HG03103 (cell line): ENCODE data around the gene PRKCE.

ENCODE experiments used
- ATAC-seq: cut with Tn5 transposase; IDR thresholded peaks from one replicate; pipeline ENCODE4 v1.9.1; 2021; ENCODE audit warnings: low read depth; ENCODE audit not compliant: unreplicated experiment

PRKCE gene

GRCh38 chr2:45975752-45976517 lies 324.5 kb downstream of the PRKCE start:
- ATAC-seq: no peak

DNA sequence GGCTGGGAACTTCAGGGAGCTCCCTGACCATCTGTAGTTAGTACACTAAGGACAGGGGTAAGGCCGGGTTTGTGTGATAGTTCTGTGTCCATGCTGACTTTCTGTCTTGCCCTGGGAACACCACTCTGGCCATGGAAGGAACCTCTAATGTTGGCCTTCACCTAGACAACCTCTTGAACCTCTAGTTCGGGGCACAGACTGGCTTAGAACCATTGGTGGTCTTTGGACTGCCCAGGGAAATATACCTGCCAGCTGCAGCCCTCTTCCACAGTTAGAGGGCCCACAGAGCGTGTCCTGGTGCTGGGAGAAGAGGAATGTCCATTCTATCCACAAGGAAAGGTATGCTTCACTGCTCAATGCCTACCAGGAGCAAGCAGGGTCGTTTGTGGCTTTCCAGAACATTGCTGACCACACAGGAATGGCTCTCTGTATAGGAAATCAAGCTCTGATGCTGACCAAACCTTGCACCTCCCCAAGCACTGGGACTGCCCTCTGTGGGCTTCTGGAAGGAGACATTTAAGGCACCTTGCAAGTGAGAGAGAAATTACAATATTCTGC lies 326.9 kb downstream of the PRKCE start:
- no peak for ATAC-seq

DNA sequence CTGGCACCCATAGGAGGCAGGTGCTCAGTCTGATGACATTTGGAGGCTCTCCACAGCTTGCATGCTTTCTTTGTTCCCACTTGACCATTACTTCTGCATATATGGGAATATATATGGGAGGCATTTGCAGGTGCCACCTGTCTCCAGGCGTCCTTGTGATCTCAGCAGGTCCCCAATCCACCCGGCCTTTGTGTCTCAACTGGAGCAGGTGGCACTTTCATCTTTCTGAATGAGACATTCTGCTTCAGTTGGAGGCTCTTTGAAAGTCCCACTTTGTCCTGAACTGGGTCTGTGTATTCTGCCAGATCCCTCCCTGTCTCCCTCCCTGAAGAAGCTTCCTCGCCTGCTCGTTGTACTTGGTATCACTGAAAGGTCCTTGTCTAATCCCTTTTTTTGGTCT lies 327.6 kb downstream of the PRKCE start:
- no peak for ATAC-seq

GRCh38 chr2:45980161-45980865 lies 328.8 kb downstream of the PRKCE start:
- ATAC-seq: no peak

DNA sequence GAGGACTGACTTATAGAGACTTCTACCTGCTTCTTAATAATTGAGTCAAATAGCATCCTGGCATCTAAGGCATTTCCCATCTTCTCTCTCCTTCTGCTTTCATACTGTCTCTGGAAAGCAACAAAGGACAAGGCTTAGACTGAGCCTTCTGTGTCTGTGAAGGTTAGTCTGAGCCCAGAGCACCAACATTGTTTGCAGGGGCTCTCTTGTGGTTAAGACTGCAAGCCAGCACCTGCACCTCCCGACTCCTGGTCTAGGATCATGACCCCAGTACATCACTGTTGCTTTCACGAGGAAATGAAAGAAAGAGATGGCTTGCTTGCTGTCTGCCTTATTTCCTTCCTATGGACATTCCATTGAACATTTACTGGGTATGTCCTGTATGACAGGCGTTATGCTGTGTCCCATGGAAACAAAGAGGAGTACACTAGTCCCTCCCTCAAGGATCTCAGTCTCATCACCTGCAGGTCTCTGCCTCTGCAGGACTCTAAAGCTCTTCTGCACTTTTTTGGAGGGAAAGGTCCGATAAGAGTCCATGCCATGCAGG lies 330.0 kb downstream of the PRKCE start:
- no peak for ATAC-seq

GRCh38 chr2:45982096-45982495 lies 330.6 kb downstream of the PRKCE start:
- ATAC-seq: no peak

DNA sequence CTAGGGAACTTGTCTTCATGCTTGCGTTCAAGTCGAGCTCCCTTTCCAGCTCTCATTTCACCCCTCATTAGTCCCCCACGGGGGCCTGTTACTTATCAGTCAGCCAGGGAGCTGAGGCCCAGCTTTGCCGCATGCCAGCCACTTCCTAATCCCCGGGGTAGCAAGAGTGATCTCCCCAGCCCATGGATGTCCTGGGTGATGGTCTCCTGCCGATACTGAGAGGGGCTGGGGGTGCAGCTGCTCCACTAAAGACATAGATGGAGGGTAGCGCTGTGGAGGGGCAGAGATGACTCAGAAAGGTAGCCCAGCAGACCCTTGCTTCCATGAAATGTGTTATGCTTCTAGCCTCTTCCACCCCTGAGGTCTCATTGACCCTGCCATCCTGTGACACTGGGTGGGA lies 331.7 kb downstream of the PRKCE start:
- no peak for ATAC-seq

GRCh38 chr2:45984366-45984765 lies 332.9 kb downstream of the PRKCE start:
- no peak for ATAC-seq

- no peak for ATAC-seq
These were observed 333.5 kb downstream of the PRKCE start for GRCh38 chr2:45984896-45985473.

DNA sequence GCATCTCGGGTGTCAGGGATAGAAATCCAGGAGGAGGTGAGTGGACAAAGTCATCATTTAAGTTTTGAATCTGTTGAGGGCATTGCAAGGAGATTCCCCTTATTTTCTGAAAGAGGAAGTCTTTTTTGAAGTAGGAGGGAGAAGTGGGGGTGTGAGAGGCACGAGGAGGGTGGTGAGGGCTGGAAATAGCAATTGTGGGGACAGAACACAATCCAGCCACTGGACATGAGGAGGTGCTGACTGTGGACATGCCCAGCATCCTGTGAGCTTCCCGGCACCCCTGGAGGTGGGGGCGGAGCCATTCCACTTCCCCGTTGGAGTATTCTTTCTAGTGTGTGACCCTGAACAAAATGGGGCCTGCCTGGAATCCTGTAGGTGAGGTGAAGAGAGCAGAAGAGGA lies 335.0 kb downstream of the PRKCE start:
- no peak for ATAC-seq

GRCh38 chr2:45987856-45988255 lies 336.4 kb downstream of the PRKCE start:
- no peak for ATAC-seq

- ATAC-seq: no peak
These were observed 337.4 kb downstream of the PRKCE start for GRCh38 chr2:45988879-45989278.

DNA sequence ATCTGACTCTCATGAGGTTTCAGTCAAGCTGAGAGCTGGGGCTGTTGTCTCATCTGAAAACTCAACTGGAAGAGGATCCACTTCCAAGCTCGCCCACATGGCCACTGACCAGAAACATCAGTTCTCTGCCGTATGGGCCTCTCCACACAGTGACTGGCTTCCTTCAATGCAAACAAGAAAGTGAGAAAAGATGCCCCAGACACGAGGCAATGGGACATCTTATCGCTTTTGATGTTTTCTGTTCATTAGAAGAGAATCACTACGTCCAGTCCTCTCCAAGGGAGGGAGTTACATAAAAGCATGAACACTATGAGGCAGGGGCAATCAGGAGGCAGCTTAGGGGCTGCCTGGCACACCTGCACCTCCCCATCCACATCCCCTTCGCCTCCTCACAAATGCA lies 338.7 kb downstream of the PRKCE start:
- no peak for ATAC-seq

DNA sequence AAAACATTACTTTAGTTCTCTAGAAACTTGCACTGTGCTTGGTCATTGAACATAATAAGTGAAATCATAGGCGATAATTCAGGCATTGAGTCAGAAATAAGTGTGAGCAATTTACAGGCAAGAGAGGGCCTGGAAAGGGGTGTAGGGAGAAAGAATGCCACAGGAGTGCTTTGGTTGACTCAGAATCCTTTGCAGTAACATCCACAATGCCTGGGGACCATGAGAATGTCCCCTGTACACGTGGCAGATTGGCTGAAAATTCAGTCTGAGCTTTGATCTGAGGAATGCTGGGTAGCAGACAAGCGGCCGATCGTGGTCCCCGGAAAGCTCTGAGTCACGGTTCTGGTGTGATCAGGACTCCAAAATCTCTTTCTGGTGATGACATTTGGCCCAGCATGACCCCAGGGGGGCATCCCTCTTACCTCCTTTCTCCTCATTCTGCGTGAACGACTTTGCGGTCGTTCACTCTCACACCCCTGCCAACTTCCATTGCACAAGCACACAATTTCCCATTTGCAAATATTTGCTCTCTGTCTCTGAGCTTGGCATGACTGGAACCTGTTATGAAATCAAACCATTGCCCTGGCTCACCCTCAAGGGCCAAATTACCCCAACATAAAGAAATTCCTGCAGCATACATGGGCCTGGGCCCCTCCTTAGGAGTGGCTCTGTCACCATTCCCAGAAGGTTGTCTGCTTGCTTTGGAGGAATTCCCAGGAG lies 340.7 kb downstream of the PRKCE start:
- no peak for ATAC-seq

DNA sequence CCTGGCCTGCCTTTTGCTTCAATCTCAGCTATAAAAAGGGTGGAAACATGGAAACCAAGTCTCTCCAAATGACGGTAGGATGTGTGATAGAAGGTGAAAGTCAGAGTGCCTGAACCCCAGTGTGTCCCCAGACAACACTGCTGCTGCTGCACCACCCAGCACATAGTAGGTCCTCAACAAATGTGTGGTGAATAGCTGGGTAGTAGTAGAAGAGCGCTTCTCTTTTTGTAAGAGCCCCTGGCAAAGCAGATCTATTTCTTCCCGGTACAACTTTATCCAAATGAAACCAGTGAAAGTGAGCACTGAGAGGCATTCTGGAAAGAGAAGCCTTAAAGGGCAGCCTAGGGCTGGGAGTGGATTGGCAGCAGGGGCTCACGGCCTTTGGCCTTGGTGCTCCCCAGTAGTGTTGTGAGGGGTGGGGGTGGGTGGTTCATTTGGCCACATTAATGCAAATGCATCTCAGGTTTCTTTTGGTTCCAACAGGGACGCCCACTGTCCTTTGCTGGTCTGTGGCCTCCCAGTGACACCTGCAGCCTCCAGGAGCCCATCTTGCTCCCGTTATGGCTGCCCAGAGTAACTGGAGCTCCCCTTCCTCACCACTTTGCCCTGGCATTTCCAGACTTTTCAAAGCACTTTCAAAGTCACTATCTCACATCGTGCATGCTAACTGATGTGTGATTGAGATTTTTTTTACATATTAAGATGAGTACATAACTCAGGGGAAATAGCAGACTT lies 341.4 kb downstream of the PRKCE start:
- ATAC-seq: no peak

- no peak for ATAC-seq
These were observed 342.1 kb downstream of the PRKCE start for GRCh38 chr2:45993476-45993991.

- no peak for ATAC-seq
These were observed 342.6 kb downstream of the PRKCE start for GRCh38 chr2:45994060-45994459.

DNA sequence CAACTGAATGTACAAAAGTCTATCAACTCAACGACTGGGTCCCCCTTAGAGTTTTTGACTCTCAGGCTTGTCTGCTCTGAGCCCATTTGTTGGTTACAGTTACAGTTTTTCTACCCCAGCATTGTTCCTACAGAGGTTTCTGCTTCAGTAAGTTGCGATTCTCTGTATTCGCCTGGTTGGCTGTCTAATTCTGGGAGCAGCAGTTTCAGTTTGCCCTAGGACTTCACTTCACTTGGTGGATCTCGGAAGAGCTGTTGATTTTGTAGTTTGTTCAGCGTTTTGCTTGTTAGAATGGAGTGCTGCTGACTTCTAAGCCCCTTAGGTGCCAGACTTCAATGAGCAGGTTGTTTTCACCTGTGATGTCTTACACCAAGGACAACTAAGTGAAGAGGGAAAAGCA lies 349.2 kb downstream of the PRKCE start:
- ATAC-seq: no peak

DNA sequence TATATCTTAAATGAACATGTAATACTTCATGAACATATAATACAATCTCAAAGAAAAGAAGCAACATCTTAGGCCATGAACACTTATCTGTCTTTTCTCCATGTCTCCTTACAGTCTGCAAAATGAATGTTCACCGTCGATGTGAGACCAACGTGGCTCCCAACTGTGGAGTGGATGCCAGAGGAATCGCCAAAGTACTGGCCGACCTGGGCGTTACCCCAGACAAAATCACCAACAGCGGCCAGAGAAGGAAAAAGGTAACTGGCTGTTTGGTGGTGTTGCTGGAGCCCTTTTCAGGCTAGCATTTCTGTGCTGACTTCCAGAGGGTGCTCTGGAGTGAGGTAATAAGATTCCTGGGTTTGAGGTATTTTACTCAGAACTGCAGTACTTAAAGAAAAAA lies 349.8 kb downstream of the PRKCE start:
- no peak for ATAC-seq
